ENCODE results near the gene UBE2D2.
"Not testable (repeated sequence)": the region's sequence is repeated elsewhere in the genome, so short reads cannot be mapped to it uniquely, and the experiment has no call there.

Gene UBE2D2

DNA sequence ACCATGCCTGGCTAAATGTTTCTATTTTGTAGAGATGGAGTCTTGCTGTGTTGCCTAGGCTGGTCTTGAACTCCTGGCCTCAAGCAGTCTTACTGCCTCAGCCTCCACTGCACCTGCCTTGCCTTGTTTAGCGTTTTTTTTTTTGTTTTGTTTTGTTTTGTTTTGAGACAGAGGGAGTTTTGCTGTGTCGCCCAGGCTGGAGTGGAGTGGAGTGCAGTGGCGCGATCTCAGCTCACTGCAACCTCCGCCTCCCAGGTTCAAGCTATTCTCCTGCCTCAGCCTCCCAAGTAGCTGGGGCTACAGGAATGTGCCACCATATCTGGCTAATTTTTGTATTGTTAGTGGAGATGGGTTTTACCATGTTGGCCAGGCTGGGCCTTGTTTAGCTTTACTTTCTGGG, 27.0 kb downstream of the UBE2D2 start:
- not testable (repeated sequence) for DNase-seq

DNA sequence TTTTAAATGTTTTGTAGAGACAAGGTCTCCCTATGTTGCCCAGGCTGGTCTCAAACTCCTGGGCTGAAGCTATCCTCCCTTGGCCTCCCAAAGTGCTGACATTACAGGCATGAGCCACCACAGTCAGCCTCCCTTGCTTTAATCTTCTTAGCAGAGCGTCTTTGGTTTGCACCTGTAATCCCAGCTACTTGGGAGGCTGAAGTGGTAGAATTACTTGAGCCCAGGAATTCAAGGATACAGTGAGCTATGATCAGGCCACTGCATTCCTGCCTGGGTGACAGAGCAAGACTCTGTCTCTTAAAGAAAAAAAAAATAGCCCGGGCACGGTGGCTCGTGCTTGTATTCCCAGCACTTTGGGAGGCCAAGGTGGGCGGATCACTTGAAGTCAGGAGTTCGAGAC, 27.8 kb downstream of the UBE2D2 start:
- DNase-seq, result no peak

DNA sequence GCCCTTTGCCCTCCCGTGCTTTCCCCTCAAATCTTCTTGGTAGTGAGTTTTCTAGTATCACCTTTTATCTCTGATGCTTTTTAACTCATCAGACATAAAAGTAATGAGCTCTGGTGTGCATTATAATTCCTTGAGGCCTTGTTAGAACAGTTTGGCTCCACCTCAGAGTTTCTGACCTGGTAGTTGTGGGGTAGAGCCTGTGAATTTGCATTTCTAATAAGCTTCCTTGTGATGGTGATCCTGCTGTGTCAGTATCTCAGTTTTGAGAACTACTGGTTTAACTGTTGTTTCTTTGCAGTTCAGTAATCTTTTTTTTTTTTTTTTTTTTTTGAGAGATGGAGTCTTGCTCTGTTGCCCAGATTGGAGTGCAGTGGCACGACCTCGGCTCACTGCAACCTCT, 31.1 kb downstream of the UBE2D2 start:
- DNase-seq, result no peak

DNA sequence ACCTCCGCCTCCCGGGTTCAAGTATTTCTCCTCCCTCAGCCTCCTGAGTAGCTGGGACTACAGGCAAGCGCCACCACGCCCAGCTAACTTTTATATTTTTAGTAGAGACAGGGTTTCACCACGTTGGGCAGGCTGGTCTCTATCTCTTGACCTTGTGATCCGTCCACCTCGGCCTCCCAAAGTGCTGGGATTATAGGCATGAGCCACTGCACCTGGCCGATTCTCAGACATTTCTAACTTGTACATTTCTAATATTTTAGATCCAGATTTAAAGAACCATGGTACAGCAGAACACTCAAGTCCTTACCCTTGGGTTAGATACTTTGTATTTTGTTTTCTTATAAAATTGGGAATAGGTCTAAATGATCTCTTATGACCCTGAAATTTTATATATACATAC, 31.9 kb downstream of the UBE2D2 start:
- DNase-seq, result not testable (repeated sequence)

DNA sequence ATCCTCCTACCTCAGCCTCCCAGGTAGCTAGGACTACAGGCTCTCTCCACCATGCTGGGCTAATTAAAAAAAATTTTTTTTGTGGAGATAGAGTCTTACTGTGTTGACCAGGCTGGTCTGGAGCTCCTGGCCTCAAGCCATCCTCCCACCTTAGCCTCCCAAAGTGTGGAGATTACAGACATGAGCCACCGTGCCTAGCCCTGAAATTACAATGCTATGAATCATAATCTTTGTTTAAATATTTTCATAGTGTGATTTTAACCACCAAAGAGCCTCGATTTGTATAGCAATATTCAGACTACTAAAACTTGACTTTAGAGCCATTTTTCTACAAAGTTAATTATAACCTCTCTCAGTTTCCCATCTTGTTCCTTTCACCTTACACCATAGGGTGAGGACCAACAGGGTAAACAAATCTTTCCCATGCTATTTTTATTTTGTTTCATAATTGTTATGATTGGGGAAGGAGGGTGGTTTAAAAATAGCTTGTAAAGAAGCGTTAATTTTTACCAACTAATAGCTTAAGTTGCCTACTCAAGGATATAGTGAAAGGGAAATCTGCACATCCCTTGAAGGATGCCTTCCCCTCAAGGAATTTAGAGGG, 32.7 kb downstream of the UBE2D2 start:
- no peak for DNase-seq

DNA sequence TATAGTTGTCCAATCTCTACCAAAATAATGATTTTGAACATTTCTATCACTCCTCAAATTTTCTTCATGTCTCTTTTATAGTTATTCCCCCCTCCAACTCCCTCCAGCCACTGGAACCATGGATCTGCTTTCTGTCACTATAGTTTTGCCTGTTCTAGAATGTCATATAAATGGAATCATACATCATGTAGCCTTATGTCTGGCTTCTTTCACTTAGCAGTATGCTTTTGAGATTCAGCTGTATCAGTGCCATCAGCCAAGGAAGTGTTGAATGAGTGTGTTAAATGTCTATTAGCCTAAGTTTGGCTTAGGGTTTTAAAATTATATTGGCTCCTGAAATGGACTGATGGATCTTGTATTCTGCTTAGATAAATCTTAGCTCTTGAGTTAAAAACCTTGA, 36.0 kb downstream of the UBE2D2 start:
- DNase-seq, result peak; percentile 9

DNA sequence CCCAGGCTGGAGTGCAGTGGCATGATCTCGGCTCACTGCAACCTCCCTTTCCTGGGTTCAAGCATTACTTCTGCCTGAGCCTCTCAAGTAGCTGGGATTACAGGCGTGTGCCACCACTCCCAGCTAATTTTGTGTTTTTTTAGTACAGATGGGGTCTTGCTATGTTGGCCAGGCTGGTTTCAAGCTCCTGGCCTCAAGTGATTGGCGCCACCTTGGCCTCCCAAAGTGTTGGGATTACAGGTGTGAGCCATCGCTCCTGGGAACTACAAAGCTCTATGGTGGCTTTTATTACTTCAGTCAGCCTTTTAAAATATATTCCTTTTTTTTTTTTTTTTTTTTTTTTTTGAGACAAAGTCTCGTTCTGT, 37.4 kb downstream of the UBE2D2 start:
- not testable (repeated sequence) for DNase-seq

DNA sequence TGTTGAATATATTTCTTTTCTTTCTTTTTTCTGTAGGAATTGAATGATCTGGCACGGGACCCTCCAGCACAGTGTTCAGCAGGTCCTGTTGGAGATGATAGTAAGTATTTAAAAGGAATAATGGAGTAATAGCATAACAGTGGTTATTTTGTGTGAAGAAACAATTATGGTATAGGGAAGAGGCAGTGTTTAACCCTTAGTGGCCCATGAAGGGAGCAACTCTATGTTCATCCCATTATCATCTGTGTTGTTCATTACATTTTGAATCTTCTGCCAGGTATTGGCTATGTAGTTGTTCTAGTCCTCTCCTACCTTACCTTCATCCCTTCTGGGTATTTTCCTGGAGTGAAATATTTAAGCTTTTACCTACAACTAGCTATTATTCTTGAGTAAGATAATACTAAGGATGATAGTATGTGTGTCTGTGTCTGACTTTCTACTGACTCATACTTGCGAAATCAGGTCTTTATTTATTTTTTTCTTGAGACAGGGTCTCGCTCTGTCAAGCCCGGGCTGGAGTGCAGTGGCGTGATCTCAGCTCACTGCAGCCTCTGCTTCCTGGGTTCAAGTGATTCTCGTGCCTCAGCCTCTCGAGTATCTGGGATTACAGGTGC, 39.3 kb downstream of the UBE2D2 start:
- no peak for DNase-seq

DNA sequence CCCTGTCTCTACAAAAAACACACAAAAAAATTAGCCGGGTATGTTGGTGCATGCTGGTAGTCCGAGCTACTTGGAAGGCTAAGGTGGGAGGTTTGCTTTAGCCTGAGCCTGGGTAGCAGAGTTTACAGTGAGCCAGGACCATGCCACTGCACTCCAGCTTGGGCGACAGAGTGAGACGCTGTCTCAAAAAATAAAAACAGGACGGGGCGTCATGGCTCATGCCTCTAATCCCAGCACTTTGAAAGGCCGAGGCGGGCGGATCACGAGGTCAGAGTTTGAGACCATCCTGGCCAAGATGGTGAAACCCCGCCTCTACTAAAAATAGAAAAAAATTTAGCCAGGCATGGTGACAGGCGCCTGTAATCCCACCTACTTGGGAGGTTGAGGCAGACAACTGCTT, 40.3 kb downstream of the UBE2D2 start:
- no peak for DNase-seq

DNA sequence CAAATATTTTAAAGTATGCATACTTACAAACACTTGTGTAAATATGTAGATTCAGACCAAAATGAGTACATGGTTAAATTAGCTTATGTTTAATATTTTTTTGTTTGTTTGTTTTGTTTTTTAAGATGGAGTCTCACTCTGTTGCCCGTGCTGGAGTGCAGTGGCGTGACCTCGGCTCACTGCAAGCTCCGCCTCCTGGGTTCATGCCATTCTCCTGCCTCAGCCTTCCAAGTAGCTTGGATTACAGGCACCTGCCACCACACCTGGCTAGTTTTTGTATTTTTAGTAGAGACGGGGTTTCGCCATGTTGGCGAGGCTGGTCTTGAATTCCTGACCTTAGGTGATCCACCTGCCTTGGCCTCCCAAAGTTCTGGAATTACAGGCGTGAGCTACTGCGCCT, 40.8 kb downstream of the UBE2D2 start:
- not testable (repeated sequence) for DNase-seq

DNA sequence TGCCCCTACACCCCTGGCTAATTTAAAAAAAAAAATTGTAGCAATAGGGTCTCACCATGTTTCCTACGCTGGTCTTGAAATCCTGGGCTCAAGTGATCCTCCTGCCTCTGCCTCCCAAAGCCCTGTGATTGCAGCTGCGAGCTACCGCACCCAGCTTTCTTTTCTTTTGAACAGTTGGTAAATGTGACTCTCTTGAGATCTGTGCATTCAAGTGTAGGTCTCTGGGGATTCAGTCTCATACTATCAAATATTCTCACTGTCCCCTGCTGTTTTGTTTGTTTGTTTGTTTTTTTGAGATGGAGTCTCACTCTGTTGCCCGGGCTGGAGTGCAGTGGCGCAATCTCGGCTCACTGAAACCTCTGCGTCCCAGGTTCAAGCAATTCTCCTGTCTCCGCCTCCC, 44.7 kb downstream of the UBE2D2 start:
- DNase-seq, result no peak

DNA sequence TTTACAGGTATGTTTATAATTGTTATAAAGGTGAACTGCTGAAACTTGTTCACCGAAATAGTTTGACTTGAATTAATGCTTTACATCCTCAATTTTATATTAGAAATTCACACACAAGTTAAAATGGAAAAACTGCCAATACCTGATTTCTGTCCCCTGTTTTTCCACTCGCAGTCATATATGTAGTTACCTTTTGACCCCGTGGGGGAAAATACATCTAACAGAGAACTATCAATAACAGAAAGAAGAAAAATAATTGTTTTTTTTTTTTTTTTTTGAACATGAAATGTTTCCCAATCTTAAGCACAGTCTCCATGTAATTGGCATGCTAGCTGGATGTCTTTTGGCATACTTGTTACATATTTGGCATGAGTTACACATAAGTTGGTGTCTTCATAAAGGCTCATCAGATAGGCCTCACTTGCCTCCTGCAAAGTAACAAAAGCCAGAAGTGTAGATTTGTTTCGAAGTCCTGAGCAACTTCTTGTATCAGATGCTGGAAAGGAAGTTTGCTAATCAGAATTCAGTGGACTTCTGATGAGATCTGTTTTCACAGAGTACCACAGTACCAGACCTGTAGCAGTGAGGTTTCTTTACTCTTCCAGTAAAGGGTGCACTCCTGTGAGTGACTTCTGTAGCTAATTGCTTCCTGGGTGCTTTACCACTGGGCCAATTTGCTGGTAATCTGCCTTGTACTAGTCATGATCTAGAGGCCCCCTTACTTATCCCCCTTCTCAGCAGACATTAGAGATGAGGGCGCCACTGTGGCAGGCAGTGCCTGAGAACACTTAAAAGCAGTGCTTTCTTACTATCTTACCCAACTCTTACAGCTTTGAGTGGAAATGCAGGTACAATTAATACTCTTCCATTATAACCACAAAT, 50.8 kb downstream of the UBE2D2 start:
- no peak for DNase-seq

DNA sequence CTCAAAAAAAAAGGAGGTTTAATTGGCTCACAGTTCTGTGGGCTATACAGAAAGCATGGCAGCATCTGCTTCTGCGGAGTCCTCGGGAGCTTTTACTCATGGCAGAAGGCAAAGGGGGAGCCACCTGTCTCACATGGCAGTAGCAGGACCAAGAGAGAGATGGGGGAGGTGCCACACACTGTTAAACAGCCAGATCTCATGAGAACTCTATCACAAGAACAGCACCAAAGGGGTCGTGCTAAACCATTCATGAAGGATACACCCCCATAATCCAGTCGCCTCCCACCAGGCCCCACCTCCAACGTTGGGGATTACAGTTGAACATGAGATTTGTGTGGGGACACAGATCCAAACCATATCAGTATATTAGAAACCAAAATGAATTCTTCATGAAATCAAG, 58.7 kb downstream of the UBE2D2 start:
- DNase-seq, result no peak

DNA sequence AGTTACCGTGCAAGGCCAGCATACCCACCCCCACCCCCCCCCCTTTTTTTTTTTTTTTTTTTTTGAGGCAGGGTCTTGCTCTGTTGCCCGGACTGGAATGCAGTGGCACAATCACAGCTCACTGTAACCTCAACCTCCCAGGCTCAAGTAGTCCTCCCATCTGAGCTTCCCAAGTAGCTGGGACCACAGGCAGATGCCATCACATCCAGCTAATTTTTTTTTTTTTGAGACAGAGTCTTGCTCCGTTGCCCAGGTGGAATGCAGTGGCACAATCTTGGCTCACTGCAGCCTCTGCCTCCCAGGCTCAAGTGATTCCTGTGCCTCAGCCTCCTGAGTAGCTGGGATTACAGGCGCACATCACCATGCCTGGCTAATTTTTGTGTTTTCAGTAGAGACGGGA, 64.3 kb downstream of the UBE2D2 start:
- not testable (repeated sequence) for DNase-seq

DNA sequence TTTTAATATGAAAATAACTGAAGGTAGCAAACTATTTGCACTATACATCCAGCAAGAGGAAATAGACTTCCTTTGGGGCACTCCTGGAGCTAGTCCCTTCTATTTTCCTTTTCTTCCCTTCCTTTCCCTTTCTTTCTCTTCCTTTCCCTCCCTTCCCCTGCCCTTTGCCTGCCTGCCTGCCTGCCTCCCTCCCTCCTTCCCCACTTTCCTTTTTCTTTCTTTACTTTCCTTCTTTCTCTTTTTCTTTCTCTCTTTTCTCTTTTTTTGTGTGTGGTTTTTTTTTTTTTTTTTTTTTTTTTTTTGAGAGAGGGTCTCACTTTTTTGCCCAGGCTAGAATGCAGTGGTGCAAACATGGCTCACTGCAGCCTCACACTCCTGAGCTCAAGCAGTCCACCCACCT, 69.7 kb downstream of the UBE2D2 start:
- no peak for DNase-seq

DNA sequence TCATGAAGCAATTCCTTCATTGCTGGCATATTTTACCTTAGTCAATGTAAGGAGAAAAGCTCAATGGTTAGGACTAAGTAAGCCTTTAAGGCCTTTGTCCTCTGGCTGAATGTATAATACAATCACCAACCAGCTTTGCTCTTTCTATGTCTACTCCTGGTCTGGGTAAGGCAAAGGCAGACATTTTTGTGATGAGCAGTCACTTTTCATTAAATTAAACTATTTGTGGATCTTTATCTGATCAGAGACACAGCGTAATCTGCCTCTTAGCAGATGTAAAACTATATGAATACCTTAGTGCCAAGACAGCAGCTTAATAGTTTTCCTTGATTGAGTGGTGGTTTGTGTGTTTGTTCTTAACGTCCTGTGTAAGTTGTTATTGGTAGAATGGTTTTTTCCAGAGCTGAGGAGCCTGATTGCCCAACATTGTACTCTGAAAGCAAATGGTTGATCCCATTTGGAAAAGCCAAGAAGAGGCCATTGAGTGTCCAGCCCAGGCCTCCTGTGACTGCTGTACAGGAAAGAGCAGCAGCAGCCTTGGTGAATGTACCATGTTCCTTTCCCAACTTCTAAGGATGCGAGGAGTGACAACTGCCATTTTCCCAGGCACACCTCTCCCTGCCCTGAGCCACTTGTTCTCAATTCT, 70.5 kb downstream of the UBE2D2 start:
- DNase-seq, result no peak

DNA sequence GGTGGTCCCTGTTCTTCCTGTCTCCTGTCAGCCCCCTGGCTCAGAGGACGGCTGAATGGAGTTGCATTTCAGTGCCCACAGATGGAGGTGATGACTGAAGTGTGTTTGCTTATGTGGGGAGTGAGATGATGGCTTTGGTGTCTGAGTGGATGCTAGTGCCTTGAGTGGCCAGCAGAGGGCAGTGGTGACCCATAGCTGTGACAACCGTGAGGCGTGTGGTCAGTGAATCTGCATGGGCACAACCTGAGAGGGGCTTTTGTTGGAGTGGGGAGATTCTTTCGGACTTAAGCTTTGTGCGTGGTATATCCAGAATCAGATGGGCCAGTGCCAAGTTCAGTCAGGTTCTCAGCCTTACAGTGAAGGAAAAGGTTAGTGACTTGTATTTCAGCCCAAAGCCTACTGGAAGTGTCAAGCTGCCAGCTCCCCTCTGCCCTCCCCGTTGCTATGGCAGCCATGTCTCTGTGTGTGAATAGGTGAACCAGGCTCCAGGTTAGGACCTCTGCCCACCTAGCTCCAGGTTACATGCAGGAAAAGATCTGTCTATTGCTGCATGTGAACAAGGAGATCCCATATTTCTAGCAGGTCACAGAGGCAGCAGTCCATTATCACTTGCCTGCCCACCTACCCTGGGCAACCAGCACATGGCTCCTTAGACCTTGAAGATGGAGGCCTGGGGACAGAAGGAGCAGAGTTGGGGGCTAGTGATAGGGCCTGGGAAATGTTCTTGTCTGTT, 72.3 kb downstream of the UBE2D2 start:
- DNase-seq, result peak; percentile 84

DNA sequence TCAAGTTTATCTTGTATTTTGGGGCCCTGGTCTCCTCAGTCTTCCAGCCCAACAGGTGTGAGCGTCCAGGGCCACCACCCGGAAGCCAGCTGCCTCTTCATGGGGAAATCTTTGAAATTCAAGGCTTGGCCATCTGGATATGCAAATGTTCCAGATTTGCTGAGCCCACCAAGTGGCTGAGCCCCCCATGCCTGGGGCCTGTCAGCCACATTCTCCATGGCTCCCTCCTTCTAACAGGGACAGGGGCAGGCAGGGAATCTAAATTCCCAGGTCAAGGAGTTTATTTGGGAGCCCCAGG, 72.8 kb downstream of the UBE2D2 start:
- no peak for DNase-seq

DNA sequence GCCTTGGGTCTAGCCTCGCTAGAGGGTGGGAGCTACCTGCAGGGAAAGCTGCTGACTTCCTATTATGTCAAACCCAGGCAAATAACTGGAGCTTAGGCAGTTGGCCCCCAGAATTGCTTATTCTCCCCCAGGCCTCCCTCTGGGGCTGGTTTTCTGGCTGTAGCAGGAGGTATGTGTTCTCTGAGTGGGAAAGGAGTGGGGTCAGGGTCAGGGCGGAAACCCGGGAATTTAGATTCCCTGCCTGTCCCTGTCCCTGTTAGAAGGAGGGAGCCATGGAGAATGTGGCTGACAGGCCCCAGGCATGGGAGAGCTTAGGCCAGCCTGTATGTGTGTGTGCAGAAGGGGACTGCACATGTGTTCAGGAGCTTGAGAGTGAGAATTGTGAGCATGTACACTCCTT, 73.4 kb downstream of the UBE2D2 start:
- DNase-seq, result no peak

DNA sequence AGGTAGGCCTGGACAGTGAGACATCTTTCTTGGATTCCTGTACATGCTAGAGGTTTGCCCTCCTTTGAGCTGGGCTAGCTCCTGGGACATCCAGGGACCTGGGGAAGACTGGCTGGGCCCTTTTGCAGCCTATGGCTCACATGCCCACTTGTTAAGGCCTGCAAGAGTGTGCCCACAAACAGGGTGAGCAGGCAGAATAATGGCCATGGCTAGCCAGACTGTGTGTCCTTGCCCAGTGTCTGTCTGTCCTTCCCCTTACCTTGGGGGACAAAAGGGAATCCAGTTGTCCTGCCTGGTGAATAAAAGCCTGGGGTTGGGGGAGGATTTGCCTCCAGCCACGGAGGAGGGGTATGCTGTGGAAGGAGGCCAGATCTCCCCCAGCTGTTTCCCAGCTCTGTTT, 74.1 kb downstream of the UBE2D2 start:
- DNase-seq, result no peak

DNA sequence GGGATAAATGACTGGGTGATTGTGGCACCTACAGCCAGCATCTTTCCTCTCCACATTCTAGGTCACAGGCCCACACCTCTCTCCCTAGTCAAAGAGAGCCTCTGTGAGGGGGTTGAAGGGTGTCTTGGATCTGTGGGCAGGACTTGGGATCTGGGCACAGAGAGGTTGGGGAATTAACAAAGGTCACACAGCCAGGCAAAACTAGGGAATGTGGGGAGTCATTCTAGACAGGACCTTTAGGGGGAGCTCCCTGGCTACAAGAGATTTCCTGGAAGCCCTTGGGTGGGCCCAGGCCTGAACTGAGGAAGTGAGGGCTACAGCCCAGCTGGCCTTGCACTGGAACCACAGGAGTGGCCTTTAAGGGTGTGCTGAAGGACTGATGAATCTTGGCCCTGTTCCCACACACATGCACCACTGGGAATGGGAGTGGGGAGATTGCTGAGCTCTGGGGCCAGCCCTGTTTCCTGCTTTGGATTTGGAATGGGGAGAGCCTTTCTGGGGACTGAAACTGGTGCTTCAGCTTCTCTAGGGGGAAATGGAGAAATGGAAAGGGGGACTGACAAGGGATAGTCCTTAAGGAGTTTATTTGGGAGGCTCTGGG, 74.6 kb downstream of the UBE2D2 start:
- DNase-seq, result peak; percentile 91

DNA sequence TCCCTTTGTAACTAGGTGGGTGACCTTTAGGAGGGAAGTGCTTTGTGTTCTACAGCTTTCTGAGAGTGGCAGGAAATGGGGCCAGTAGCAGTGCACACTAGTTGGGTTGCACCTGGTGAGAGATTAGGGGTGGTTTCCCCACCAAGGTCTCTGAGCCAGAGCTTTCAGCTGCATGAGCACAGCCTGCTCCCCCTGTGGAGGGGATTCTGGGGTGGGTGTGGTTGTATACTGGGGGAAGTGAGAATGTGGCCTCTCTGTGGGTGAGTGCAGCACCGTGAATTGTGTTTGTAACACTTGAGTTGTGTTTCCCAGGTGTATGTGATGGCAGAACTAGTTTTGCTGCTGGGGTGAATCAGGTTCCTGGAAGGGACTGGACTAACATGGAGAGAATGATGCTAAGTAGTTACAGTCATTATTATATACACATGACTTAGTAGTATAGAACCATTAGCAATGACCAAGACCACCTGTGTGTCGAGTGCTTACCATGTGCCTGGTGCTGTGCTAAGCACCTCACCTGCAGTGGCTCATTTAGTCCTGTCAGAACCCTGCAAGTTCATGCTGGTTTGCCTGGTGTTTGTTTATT, 75.2 kb downstream of the UBE2D2 start:
- no peak for DNase-seq

All from OCI-M1 (cell line).